ENCODE measurements around the gene SERF1A.
"Not testable (repeated sequence)": the region's sequence is repeated elsewhere in the genome, so short reads cannot be mapped to it uniquely, and the experiment has no call there.

Gene SERF1A

DNA sequence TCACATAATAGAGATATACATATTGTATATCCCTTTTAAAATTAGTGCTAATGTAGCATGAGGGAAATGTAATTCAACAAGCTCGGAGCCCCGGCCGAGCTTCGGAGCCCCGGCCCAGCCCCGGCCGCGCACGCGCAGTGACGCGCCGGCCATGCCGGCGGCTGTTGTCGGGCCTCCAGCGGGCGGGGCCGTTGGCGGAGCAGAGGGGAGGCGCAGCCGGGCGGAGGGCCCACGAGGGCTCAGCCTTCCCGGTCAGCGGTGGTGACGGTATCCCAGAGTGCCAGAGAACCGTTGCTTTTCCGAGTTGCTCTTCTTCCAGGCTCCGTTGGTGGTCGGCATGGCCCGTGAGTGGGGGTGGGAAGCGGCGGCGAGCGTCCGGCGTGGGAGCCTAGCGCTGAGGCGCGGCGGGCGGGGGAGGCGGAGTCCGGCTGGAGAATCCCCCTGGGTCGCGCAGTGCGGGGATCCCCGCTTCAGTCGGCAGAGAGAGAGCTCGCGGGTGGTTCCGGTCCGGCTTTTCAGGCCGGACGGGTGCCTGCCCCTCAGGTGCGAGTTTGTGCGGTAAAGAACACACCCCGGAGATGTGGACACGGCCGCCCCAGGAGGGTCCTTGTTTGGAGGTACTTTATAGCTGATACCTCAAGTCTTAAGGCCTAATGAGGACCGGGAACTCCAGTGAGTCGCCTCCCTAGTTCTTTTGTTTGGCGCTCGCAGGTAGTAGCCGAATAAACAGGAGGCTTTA is at the start of gene SERF1A:
Gene SERF1A (plus strand): TSS at position 137 of the 739 bp plus-strand sequence. CDS start 201 bp downstream, at position 338.
- H3K4me3 ChIP-seq (ENCODE audit: low read depth, low read length); H3K36me3 ChIP-seq (ENCODE audit: control insufficient read depth, insufficient read depth, low read length); H3K27ac ChIP-seq (ENCODE audit: low read depth, low read length); H3K27me3 ChIP-seq (ENCODE audit: control insufficient read depth, insufficient read depth, low read length); H3K9me3 ChIP-seq (ENCODE audit: control insufficient read depth, insufficient read depth, low read length); H3K9ac ChIP-seq (ENCODE audit: low read depth, low read length); H3K4me1 ChIP-seq (ENCODE audit: control insufficient read depth, insufficient read depth, low read length): not testable (repeated sequence)

DNA sequence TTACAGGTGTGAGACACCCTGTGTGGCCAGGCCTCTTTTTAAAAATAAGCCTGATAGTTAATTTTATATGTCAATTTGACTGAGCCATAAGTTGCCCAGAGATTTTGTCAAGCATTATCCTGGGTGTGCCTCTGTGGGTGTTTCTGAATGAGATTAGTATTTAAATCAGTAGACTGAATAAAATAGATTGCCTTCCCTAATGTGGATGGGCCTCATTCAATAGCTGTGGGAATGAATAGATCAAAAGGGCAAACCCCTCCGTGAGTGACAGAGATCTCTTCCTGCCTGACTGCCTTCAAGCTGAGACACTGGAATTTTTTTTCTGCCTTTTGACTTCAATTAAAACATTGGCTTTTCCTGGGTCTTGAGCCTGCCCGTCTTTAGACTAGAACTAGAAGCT is 33.7 kb upstream of the SERF1A start:
- H3K4me1 ChIP-seq (ENCODE audit: control insufficient read depth, insufficient read depth, low read length); H3K4me3 ChIP-seq (ENCODE audit: low read depth, low read length); H3K27ac ChIP-seq (ENCODE audit: low read depth, low read length); H3K36me3 ChIP-seq (ENCODE audit: control insufficient read depth, insufficient read depth, low read length); H3K9me3 ChIP-seq (ENCODE audit: control insufficient read depth, insufficient read depth, low read length); H3K27me3 ChIP-seq (ENCODE audit: control insufficient read depth, insufficient read depth, low read length); H3K9ac ChIP-seq (ENCODE audit: low read depth, low read length): not testable (repeated sequence)

DNA sequence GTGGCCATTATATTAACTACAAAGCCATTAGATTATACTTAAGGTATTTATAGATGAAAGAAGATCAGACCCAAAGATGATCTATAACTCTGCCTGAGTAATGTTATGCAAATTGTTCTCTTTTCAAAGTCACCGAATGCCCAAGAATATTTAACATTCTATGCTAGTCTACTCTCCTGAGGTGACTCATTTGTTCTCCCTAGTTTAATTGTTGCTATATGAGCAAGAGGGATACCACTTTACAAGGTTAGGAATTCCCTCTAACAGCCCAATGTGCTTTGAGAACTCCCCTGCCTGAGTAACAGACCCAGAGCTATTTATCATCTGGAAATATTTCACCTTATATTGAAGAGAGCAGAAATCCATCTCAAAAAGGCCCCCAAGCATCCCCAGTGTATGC is 29.8 kb upstream of the SERF1A start:
- H3K9ac ChIP-seq (ENCODE audit: low read depth, low read length); H3K36me3 ChIP-seq (ENCODE audit: control insufficient read depth, insufficient read depth, low read length); H3K9me3 ChIP-seq (ENCODE audit: control insufficient read depth, insufficient read depth, low read length); H3K4me1 ChIP-seq (ENCODE audit: control insufficient read depth, insufficient read depth, low read length); H3K27ac ChIP-seq (ENCODE audit: low read depth, low read length); H3K4me3 ChIP-seq (ENCODE audit: low read depth, low read length); H3K27me3 ChIP-seq (ENCODE audit: control insufficient read depth, insufficient read depth, low read length): not testable (repeated sequence)

DNA sequence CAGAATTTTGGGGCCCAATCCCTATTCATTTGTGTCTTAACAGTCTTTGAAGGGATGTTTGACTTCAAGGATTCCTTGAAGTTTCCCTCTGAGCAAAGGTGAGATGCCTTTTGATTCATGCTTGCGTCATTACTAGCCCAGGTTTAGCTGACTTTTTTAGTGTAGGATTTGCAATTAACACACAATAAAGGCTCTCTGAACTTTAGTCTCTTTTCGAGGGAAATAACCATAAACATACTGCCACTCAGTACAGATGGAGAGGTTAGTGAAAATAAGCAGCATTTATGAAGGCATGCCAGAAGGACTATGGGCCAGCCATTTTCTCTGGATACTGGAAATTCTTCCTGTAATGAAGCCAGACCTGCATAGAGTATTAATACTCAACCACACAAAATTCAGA is 4.4 kb upstream of the SERF1A start:
- H3K4me1 ChIP-seq (ENCODE audit: control insufficient read depth, insufficient read depth, low read length); H3K9ac ChIP-seq (ENCODE audit: low read depth, low read length); H3K36me3 ChIP-seq (ENCODE audit: control insufficient read depth, insufficient read depth, low read length); H3K9me3 ChIP-seq (ENCODE audit: control insufficient read depth, insufficient read depth, low read length); H3K27me3 ChIP-seq (ENCODE audit: control insufficient read depth, insufficient read depth, low read length); H3K4me3 ChIP-seq (ENCODE audit: low read depth, low read length); H3K27ac ChIP-seq (ENCODE audit: low read depth, low read length): not testable (repeated sequence)

DNA sequence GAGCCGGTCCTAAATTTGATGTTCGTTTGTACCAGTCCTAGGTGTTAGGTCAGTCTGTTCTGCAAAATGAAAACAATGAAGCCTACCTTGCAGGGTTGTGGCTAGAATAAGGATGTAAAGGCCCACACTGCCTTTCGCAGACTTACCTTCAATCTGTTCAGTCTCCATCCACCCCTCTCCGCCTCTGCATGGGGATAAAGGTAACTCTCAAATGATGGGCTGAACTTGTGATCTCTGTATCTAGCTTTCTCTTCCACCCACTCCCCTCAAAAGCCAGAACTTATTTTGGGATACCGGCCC is 753 bp downstream of the SERF1A start:
- H3K9ac ChIP-seq (ENCODE audit: low read depth, low read length); H3K27ac ChIP-seq (ENCODE audit: low read depth, low read length); H3K9me3 ChIP-seq (ENCODE audit: control insufficient read depth, insufficient read depth, low read length): not testable (repeated sequence)

DNA sequence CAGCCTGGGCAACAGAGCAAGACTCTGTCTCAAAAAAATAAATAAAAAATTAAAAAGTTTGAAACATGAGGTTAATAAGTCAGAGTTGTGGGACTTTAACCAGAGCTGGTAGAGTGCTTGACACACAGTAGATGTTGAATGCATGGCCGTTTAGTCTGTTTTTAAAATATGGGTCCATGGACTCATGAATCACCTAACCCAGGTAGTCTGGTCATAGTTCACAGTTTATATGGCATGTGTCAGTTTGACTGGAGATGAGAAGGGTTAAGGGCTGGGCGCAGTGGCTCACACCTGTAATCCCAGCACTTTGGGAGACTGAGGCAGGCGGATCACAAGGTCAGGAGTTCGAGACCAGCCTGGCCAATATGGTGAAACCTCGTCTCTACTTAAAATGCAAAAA is 6.2 kb downstream of the SERF1A start:
- H3K27me3 ChIP-seq (ENCODE audit: control insufficient read depth, insufficient read depth, low read length); H3K27ac ChIP-seq (ENCODE audit: low read depth, low read length); H3K9ac ChIP-seq (ENCODE audit: low read depth, low read length); H3K36me3 ChIP-seq (ENCODE audit: control insufficient read depth, insufficient read depth, low read length); H3K9me3 ChIP-seq (ENCODE audit: control insufficient read depth, insufficient read depth, low read length); H3K4me3 ChIP-seq (ENCODE audit: low read depth, low read length); H3K4me1 ChIP-seq (ENCODE audit: control insufficient read depth, insufficient read depth, low read length): not testable (repeated sequence)

More for the DNA sequence above, 753 bp downstream of the SERF1A start:
- H3K27me3 ChIP-seq (ENCODE audit: control insufficient read depth, insufficient read depth, low read length); H3K4me1 ChIP-seq (ENCODE audit: control insufficient read depth, insufficient read depth, low read length); H3K36me3 ChIP-seq (ENCODE audit: control insufficient read depth, insufficient read depth, low read length); H3K4me3 ChIP-seq (ENCODE audit: low read depth, low read length): not testable (repeated sequence)

DNA sequence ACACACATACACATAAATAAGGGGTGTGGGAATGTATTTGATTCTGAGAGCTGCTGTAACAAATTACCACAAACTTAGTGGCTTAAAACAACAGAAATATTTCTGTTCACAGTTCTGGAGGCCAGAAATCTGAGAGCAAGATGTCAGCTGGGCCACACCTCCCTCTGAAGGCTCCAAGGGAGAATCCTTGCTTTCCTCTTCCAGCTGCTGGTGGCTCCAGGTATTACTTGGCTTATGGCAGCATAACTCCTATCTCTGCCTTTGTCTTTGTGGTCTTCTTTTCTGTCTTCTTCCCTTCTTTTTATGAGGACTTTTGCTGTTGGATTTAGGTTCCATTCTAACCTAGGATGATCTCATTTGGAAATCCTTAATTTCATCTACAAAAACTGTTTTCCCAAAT is 16.4 kb downstream of the SERF1A start:
- not testable (repeated sequence) for H3K9ac ChIP-seq (ENCODE audit: low read depth, low read length); H3K4me1 ChIP-seq (ENCODE audit: control insufficient read depth, insufficient read depth, low read length); H3K27me3 ChIP-seq (ENCODE audit: control insufficient read depth, insufficient read depth, low read length); H3K36me3 ChIP-seq (ENCODE audit: control insufficient read depth, insufficient read depth, low read length); H3K4me3 ChIP-seq (ENCODE audit: low read depth, low read length); H3K27ac ChIP-seq (ENCODE audit: low read depth, low read length); H3K9me3 ChIP-seq (ENCODE audit: control insufficient read depth, insufficient read depth, low read length)

DNA sequence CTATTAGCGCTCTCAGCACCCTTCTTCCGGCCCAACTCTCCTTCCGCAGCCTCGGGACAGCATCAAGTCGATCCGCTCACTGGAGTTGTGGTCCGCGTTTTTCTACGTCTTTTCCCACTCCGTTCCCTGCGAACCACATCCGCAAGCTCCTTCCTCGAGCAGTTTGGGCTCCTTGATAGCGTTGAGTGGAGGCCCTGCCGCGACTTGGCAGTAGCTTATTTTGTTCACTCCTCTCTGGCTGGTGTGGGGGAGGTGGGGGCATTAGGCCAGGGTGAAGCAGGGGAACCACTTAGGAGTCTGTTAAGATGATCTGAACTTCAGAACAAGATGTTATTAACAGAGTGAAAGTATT is 24.7 kb downstream of the SERF1A start:
- H3K36me3 ChIP-seq (ENCODE audit: control insufficient read depth, insufficient read depth, low read length): not testable (repeated sequence)

DNA sequence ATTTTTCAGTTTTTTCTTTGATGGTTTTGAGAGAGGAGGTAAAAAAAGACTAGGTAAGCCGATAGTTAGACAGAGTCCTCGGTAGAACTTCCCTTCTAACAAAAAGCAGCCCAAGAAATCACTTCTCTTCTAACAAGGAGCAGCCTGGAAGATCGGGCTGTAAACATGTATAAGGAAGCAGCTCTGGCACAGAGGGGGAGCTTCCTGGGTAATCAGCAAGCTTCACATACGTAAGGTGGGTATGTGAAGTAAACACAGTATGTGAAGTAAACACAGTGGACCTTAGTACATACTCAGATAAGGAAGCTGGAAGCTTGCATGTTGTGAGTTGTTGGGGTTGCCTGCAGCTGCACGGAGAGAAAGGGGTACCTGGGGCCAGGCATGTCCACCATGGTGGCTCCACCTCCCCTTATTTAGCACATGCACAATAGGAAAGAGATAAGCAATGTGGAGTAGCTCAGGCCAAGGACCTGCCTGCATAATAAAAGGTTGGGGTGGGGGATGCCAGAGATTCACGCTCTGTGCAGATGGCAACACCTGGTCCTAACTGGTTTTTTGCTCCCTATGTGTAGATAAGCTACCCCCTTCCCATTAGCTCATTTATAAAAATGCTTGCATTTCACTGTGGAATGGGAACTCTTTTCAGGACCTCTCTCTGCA is 31.4 kb downstream of the SERF1A start:
- not testable (repeated sequence) for H3K4me3 ChIP-seq (ENCODE audit: low read depth, low read length); H3K27ac ChIP-seq (ENCODE audit: low read depth, low read length); H3K9me3 ChIP-seq (ENCODE audit: control insufficient read depth, insufficient read depth, low read length); H3K27me3 ChIP-seq (ENCODE audit: control insufficient read depth, insufficient read depth, low read length); H3K9ac ChIP-seq (ENCODE audit: low read depth, low read length); H3K36me3 ChIP-seq (ENCODE audit: control insufficient read depth, insufficient read depth, low read length); H3K4me1 ChIP-seq (ENCODE audit: control insufficient read depth, insufficient read depth, low read length)

More for the DNA sequence above, 24.7 kb downstream of the SERF1A start:
- not testable (repeated sequence) for H3K4me1 ChIP-seq (ENCODE audit: control insufficient read depth, insufficient read depth, low read length); H3K4me3 ChIP-seq (ENCODE audit: low read depth, low read length); H3K27ac ChIP-seq (ENCODE audit: low read depth, low read length); H3K27me3 ChIP-seq (ENCODE audit: control insufficient read depth, insufficient read depth, low read length); H3K9me3 ChIP-seq (ENCODE audit: control insufficient read depth, insufficient read depth, low read length); H3K9ac ChIP-seq (ENCODE audit: low read depth, low read length)

DNA sequence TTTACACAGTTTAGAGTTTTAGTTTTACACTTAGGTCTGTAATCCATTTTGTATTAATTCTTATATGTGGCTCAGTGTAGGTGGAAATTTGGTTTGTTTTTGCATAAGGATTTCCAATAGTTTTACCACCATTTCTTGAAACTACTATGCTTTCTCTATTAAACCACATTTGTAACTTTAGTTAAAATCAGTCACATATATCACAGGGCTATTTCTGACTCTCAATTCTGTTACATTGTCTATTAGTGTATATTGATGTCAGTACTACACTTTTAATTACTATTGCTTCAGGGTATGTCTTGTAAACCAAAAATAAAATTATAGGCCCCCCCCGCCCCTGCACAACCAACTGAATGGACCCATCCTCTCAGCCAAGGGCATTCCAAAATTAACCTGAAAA is 32.1 kb downstream of the SERF1A start:
- not testable (repeated sequence) for H3K27me3 ChIP-seq (ENCODE audit: control insufficient read depth, insufficient read depth, low read length); H3K9me3 ChIP-seq (ENCODE audit: control insufficient read depth, insufficient read depth, low read length); H3K4me1 ChIP-seq (ENCODE audit: control insufficient read depth, insufficient read depth, low read length); H3K27ac ChIP-seq (ENCODE audit: low read depth, low read length); H3K36me3 ChIP-seq (ENCODE audit: control insufficient read depth, insufficient read depth, low read length); H3K4me3 ChIP-seq (ENCODE audit: low read depth, low read length); H3K9ac ChIP-seq (ENCODE audit: low read depth, low read length)

DNA sequence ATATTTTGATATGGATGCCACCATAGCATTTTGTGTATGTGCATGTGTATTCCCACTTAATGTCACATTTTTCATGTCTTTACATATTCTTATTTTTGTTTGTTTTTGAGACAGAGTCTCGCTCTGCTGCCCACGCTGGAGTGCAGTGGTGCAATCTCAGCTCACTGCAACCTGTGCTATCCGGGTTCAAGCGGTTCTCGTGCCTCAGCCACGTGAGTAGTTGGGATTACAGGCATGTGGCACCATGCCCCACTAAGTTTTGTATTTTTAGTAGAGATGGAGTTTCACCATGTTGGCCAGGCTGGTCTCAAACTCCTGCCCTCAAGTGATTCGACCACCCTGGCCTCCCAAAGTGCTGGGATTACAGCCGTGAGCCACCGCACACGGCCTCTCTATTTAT is 52.6 kb downstream of the SERF1A start:
- H3K36me3 ChIP-seq (ENCODE audit: control insufficient read depth, insufficient read depth, low read length); H3K9ac ChIP-seq (ENCODE audit: low read depth, low read length); H3K4me1 ChIP-seq (ENCODE audit: control insufficient read depth, insufficient read depth, low read length); H3K27me3 ChIP-seq (ENCODE audit: control insufficient read depth, insufficient read depth, low read length); H3K9me3 ChIP-seq (ENCODE audit: control insufficient read depth, insufficient read depth, low read length); H3K4me3 ChIP-seq (ENCODE audit: low read depth, low read length); H3K27ac ChIP-seq (ENCODE audit: low read depth, low read length): not testable (repeated sequence)

Measured in HUES48 (cell line).